ENCODE results near the gene FREM3. TPM values are rescaled to one million over a fixed set of nuclear protein-coding genes. Genes with fewer than 3 reads are reported as not detected.

Gene FREM3
- total RNA-seq, 4 donors from 2014 or later: not detected

GRCh38 chr4:143623896-143624295, 76.6 kb downstream of the FREM3 start:
- WGBS: 53% methylated on average over 3 of the region's 3 CpGs
- no peaks in the 10 kb centered on the region for H3K27me3 ChIP-seq
- no peaks in the 10 kb centered on the region for H3K9me3 ChIP-seq

GRCh38 chr4:143618811-143619210, 81.7 kb downstream of the FREM3 start:
- H3K36me3 ChIP-seq: no peaks in the 10 kb centered on the region
- no peak for DNase-seq (ENCODE audit: low spot score in 2 of 2)
- no peaks in the 10 kb centered on the region for H3K27me3 ChIP-seq
- no peaks in the 10 kb centered on the region for H3K9me3 ChIP-seq
- no peak overlapping the region for H3K27ac ChIP-seq
- no peak overlapping the region for H3K4me3 ChIP-seq
- TF ChIP-seq EP300 (IDR thresholded peaks at IDR 0.05): no peak
- TF ChIP-seq POLR2AphosphoS5 (IDR thresholded peaks at IDR 0.05): no peak
- no peak for TF ChIP-seq POLR2A (IDR thresholded peaks at IDR 0.05)
- TF ChIP-seq CTCF (IDR thresholded peaks at IDR 0.05): no peak
- 77% methylated on average over 1 of the region's 1 CpG for WGBS
- H3K4me1 ChIP-seq: no peaks in the 10 kb centered on the region

More at GRCh38 chr4:143623896-143624295, 76.6 kb downstream of the FREM3 start:
- Histone ChIP-seq H3K4me3 (no peak overlapping the region), H3K27ac (no peak overlapping the region), H3K4me1 (no peaks in the 10 kb centered on the region), H3K36me3 (no peaks in the 10 kb centered on the region)
- TF ChIP-seq POLR2AphosphoS5 (IDR thresholded peaks at IDR 0.05) (no peak), POLR2A (IDR thresholded peaks at IDR 0.05) (no peak), CTCF (IDR thresholded peaks at IDR 0.05) (no peak), EP300 (IDR thresholded peaks at IDR 0.05) (no peak)
- DNase-seq (ENCODE audit: low spot score in 2 of 2): no peak

- Histone ChIP-seq H3K27ac (no peak overlapping the region), H3K4me1 (no peaks in the 10 kb centered on the region), H3K9me3 (no peaks in the 10 kb centered on the region), H3K27me3 (no peaks in the 10 kb centered on the region), H3K4me3 (no peak overlapping the region), H3K36me3 (no peaks in the 10 kb centered on the region)
- 86% methylated on average over 6 of the region's 6 CpGs for WGBS
- no peak for DNase-seq (ENCODE audit: low spot score in 2 of 2)
- TF ChIP-seq EP300 (IDR thresholded peaks at IDR 0.05) (no peak), POLR2A (IDR thresholded peaks at IDR 0.05) (no peak), POLR2AphosphoS5 (IDR thresholded peaks at IDR 0.05) (no peak), CTCF (IDR thresholded peaks at IDR 0.05) (no peak)
Observed at GRCh38 chr4:143617994-143618679, 82.3 kb downstream of the FREM3 start.

DNA sequence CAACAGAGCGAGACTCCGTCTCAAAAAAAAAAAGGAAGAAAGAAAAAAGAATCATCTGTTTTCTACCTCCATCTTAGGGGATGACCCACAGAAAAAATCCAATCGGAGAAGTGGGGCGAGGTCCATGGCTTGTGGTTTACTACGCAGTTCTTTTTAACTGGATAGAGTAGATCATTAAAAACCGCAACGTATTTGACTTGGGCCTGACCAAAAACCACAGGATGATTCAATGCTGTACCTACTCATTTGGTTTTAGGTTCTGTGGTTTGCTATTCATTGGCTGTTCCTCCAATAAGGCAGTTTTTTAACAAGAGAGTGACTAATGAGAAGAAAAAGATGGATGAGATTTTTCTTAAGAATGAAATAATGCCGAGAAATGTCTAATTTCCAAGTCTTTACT, 83.7 kb downstream of the FREM3 start:
- WGBS: 77% methylated on average over 8 of the region's 8 CpGs
- DNase-seq (ENCODE audit: low spot score in 2 of 2): no peak
- H3K4me1 ChIP-seq: no peaks in the 10 kb centered on the region
- H3K4me3 ChIP-seq: no peak overlapping the region
- H3K9me3 ChIP-seq: no peaks in the 10 kb centered on the region
- no peaks in the 10 kb centered on the region for H3K27me3 ChIP-seq
- TF ChIP-seq EP300 (IDR thresholded peaks at IDR 0.05) (no peak), POLR2A (IDR thresholded peaks at IDR 0.05) (no peak), CTCF (IDR thresholded peaks at IDR 0.05) (no peak), POLR2AphosphoS5 (IDR thresholded peaks at IDR 0.05) (no peak)
- no peaks in the 10 kb centered on the region for H3K36me3 ChIP-seq
- no peak overlapping the region for H3K27ac ChIP-seq

GRCh38 chr4:143609492-143609891, 91.0 kb downstream of the FREM3 start:
- H3K9me3 ChIP-seq: no peaks in the 10 kb centered on the region
- H3K27ac ChIP-seq: no peak overlapping the region
- H3K27me3 ChIP-seq: no peaks in the 10 kb centered on the region

More at GRCh38 chr4:143609492-143609891, 91.0 kb downstream of the FREM3 start:
- Histone ChIP-seq H3K4me3 (no peak overlapping the region), H3K4me1 (no peaks in the 10 kb centered on the region), H3K36me3 (no peaks in the 10 kb centered on the region)
- no peak for TF ChIP-seq EP300 (IDR thresholded peaks at IDR 0.05)
- TF ChIP-seq POLR2AphosphoS5 (IDR thresholded peaks at IDR 0.05): no peak
- TF ChIP-seq CTCF (IDR thresholded peaks at IDR 0.05): no peak
- TF ChIP-seq POLR2A (IDR thresholded peaks at IDR 0.05): no peak
- DNase-seq (ENCODE audit: low spot score in 2 of 2): no peak
- WGBS: 87% methylated on average over 4 of the region's 4 CpGs

All from suprapubic skin (tissue), 4 donors.